ENCODE data around the gene PBX3. TPM values are rescaled to one million over a fixed set of nuclear protein-coding genes. Genes with fewer than 3 reads are reported as not detected.

The PBX3 gene
- polyA plus RNA-seq, 1 donor (not counting 4 experiments of a cell fraction or from before 2014, with no cell fraction given): 26.3 TPM

DNA sequence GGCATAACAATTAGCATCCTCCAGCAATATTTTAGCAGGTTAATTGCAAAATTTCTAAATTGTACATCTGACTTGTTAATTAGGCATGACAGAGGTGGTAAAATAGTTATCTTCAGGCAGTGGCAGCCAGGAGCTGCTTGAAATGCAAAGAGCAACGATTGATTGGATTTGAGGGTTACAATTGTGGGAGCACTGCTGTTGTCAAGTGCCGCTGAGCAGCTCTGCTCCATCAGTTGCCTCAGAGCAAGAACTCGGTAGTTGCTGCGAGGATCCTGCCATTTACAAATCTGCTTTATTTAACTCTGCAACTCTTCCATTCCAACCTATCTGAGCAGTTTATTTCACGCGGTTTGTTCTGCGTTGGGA lies 12.6 kb downstream of the PBX3 start:
- peaks cover 69% of the 10 kb centered on the region for H3K79me2 ChIP-seq (ENCODE audit: control insufficient read depth, insufficient read depth, low read length)
- TF ChIP-seq, protein P1, sequence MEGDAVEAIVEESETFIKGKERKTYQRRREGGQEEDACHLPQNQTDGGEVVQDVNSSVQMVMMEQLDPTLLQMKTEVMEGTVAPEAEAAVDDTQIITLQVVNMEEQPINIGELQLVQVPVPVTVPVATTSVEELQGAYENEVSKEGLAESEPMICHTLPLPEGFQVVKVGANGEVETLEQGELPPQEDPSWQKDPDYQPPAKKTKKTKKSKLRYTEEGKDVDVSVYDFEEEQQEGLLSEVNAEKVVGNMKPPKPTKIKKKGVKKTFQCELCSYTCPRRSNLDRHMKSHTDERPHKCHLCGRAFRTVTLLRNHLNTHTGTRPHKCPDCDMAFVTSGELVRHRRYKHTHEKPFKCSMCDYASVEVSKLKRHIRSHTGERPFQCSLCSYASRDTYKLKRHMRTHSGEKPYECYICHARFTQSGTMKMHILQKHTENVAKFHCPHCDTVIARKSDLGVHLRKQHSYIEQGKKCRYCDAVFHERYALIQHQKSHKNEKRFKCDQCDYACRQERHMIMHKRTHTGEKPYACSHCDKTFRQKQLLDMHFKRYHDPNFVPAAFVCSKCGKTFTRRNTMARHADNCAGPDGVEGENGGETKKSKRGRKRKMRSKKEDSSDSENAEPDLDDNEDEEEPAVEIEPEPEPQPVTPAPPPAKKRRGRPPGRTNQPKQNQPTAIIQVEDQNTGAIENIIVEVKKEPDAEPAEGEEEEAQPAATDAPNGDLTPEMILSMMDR (optimal IDR thresholded peaks at IDR 0.05 in 1 of 3, IDR thresholded peaks at IDR 0.05 in 1 of 3, conservative IDR thresholded peaks at IDR 0.05 in 1 of 3; ENCODE audit: extremely low read depth in 1 of 3, insufficient read depth in 2 of 3, low read length in 3 of 3): no peak
- TF ChIP-seq EZH2 (IDR thresholded peaks at IDR 0.05; ENCODE audit: low read length): no peak
- no peak overlapping the region for H3K4me3 ChIP-seq (ENCODE audit: control insufficient read depth in 2 of 3, extremely low read depth in 1 of 3, insufficient read depth in 2 of 3, low read depth in 1 of 3, low read length in 3 of 3)
- FAIRE-seq (no peak), DNase-seq (ENCODE audit: low read depth, low spot score) (no peak)
- H3K27me3 ChIP-seq (ENCODE audit: control insufficient read depth, extremely low read depth, insufficient read depth, low read length): no peaks in the 10 kb centered on the region
- peaks cover 0 to 5% of the 10 kb centered on the region in 2 experiments for H3K36me3 ChIP-seq (ENCODE audit: control insufficient read depth in 2 of 2, extremely low read depth in 1 of 2, insufficient read depth in 2 of 2, low read length in 2 of 2)
- no peak overlapping the region for H3K27ac ChIP-seq (ENCODE audit: control insufficient read depth, insufficient read depth, low read length)
- no peaks in the 10 kb centered on the region for H4K20me1 ChIP-seq (ENCODE audit: control insufficient read depth, extremely low read depth, insufficient read depth, low read length)
- no peak overlapping the region for H3K9ac ChIP-seq (ENCODE audit: control insufficient read depth, extremely low read depth, insufficient read depth, low read length)
- no peak overlapping the region for H3K4me2 ChIP-seq (ENCODE audit: control insufficient read depth, extremely low read depth, insufficient read depth, low read depth, low read length)
- no peak overlapping the region for H2AFZ ChIP-seq (ENCODE audit: control insufficient read depth, low read length)
- dilution Hi-C loops (cut with MboI; ENCODE audit: extremely low pct_ligation_motif_present, low sequenced_read_pairs): no loop called here
- H3K9me1 ChIP-seq (ENCODE audit: control insufficient read depth, extremely low read depth, insufficient read depth, low read length): no peaks in the 10 kb centered on the region
- peaks cover 13% of the 10 kb centered on the region for H3K4me1 ChIP-seq (ENCODE audit: control insufficient read depth, extremely low read depth, insufficient read depth, low read length)
- H3K9me3 ChIP-seq (ENCODE audit: control insufficient read depth, low read depth, low read length): no peaks in the 10 kb centered on the region

DNA sequence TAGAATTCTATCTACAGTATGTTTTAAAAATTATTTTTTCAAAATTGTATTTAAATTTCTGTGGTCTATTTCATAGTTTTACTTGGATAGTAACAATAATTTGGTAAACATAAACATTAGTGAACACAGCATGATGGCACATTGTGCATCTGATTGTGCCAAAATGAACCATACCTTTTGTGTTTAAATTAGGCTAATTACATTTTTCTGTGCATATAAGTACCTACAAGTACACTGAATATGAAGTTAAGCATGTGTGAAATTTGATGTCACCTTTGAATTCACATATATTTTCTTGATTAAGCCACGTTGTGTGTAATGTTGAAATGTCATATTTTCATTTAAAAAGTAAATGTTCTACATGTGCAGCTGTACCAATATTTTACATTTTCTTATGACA lies 13.4 kb downstream of the PBX3 start:
- no peak overlapping the region for H3K4me3 ChIP-seq (ENCODE audit: control insufficient read depth in 2 of 3, extremely low read depth in 1 of 3, insufficient read depth in 2 of 3, low read depth in 1 of 3, low read length in 3 of 3)
- no peaks in the 10 kb centered on the region for H3K27me3 ChIP-seq (ENCODE audit: control insufficient read depth, extremely low read depth, insufficient read depth, low read length)
- H3K4me1 ChIP-seq (ENCODE audit: control insufficient read depth, extremely low read depth, insufficient read depth, low read length): peaks cover 13% of the 10 kb centered on the region
- peaks cover 70% of the 10 kb centered on the region for H3K79me2 ChIP-seq (ENCODE audit: control insufficient read depth, insufficient read depth, low read length)
- peaks cover 0 to 5% of the 10 kb centered on the region in 2 experiments for H3K36me3 ChIP-seq (ENCODE audit: control insufficient read depth in 2 of 2, extremely low read depth in 1 of 2, insufficient read depth in 2 of 2, low read length in 2 of 2)
- DNase-seq (ENCODE audit: low read depth, low spot score) (no peak), FAIRE-seq (no peak)
- no peaks in the 10 kb centered on the region for H4K20me1 ChIP-seq (ENCODE audit: control insufficient read depth, extremely low read depth, insufficient read depth, low read length)
- no peaks in the 10 kb centered on the region for H3K9me1 ChIP-seq (ENCODE audit: control insufficient read depth, extremely low read depth, insufficient read depth, low read length)
- H3K9ac ChIP-seq (ENCODE audit: control insufficient read depth, extremely low read depth, insufficient read depth, low read length): no peak overlapping the region
- no peaks in the 10 kb centered on the region for H3K9me3 ChIP-seq (ENCODE audit: control insufficient read depth, low read depth, low read length)
- H2AFZ ChIP-seq (ENCODE audit: control insufficient read depth, low read length): no peak overlapping the region
- no peak overlapping the region for H3K4me2 ChIP-seq (ENCODE audit: control insufficient read depth, extremely low read depth, insufficient read depth, low read depth, low read length)
- TF ChIP-seq, protein P1 (optimal IDR thresholded peaks at IDR 0.05 in 1 of 3, IDR thresholded peaks at IDR 0.05 in 1 of 3, conservative IDR thresholded peaks at IDR 0.05 in 1 of 3; ENCODE audit: extremely low read depth in 1 of 3, insufficient read depth in 2 of 3, low read length in 3 of 3): no peak
- no peak for TF ChIP-seq EZH2 (IDR thresholded peaks at IDR 0.05; ENCODE audit: low read length)
- dilution Hi-C loops (cut with MboI; ENCODE audit: extremely low pct_ligation_motif_present, low sequenced_read_pairs): no loop called here
- H3K27ac ChIP-seq (ENCODE audit: control insufficient read depth, insufficient read depth, low read length): no peak overlapping the region
